ENCODE data around the gene ZSWIM8.
"Not testable (repeated sequence)": the region's sequence is repeated elsewhere in the genome, so short reads cannot be mapped to it uniquely, and the experiment has no call there.

ZSWIM8 gene

GRCh38 chr10:73772281-73773151 lies 12.9 kb upstream of the ZSWIM8 start:
- peak; percentile 68 for DNase-seq (ENCODE audit: low read depth)

DNA sequence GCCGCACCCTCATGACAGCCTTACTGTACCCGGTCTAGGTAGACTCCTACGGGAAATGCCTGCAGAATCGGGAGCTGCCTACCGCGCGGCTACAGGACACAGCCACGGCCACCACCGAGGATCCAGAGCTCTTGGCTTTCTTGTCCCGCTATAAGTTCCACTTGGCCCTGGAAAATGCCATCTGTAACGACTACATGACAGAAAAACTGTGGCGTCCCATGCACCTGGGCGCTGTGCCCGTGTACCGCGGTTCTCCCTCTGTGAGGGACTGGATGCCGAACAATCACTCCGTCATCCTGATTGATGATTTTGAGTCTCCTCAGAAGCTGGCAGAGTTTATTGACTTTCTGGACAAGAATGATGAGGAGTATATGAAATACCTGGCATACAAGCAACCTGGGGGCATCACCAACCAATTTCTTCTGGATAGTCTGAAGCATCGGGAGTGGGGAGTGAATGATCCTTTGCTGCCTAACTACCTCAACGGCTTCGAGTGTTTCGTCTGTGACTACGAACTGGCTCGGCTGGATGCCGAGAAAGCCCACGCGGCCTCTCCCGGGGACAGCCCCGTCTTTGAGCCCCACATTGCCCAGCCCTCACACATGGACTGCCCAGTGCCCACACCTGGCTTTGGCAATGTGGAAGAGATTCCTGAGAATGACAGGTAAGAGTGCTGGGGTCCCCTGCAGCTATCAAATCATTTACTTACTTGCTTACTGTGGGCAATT lies 12.1 kb upstream of the ZSWIM8 start:
- no peak for DNase-seq (ENCODE audit: low read depth)

- DNase-seq (ENCODE audit: low read depth) = no peak
These were observed 10.8 kb upstream of the ZSWIM8 start for GRCh38 chr10:73774637-73775036.

GRCh38 chr10:73779018-73779417 lies 6.4 kb upstream of the ZSWIM8 start:
- no peak for DNase-seq (ENCODE audit: low read depth)

GRCh38 chr10:73779539-73780197 lies 5.7 kb upstream of the ZSWIM8 start:
- no peak for DNase-seq (ENCODE audit: low read depth)

DNA sequence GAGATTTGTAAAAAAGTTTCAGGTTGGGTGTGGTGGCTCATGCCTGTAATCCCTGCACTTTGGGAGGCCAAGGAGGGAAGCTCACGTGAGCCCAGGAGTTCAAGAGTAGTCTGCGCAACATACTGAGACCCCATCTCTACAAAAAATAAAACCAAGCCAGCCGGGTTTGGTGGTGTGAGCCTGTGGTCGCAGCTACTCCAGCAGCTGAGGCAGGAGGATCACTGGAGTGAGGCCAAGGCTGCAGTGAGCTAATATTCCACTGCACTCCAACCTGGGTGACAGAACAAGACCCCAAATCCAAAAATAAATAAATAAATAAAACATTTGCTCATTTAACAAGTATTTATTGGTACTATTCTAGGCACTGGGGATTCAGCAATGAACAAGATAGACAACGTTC lies 5.1 kb upstream of the ZSWIM8 start:
- no peak for DNase-seq (ENCODE audit: low read depth)

DNA sequence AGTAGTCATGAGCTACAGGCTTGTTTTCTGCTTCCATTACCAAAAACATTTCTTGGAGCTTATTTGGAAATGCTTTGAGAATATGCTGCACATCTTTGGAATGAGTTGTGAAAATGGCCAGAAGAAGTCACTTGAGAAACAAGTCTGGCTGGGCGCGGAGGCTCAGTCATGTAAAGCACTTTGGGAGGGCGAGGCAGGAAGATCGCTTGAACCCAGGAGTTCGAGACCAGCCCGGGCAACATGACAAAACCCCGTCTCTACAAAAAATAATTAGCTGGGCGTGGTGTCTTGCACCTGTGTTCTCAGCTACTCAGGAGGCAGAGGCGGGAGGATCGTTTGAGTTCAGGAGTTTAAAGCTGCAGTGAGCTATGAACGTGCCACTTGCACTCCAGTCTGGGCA lies 4.4 kb upstream of the ZSWIM8 start:
- no peak for DNase-seq (ENCODE audit: low read depth)

DNA sequence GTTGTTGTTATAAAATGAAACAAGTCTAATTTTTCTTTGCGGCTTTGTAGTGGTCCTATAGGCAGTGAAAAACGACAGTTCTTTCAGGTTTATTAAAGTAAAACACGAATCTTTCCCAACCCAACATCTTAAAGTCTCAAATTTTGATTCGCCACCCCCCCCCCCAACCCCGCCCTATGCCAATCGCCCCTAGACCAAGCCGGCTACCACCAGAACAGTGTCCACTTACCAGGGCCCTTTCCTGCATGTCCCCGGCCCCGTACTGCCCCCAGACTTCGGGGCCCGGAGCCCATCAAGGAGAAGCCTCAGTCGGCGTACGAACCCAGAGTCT lies 3.9 kb upstream of the ZSWIM8 start:
- DNase-seq (ENCODE audit: low read depth) = no peak

GRCh38 chr10:73781879-73782748 lies 3.3 kb upstream of the ZSWIM8 start, which contains the start of gene CHCHD1:
Gene CHCHD1 (plus strand): TSS chr10:73782048. CDS start chr10:73782076, 28 bp downstream.
- peak; percentile 86 for DNase-seq (ENCODE audit: low read depth)

GRCh38 chr10:73782749-73783085 lies 2.7 kb upstream of the ZSWIM8 start:
- no peak for DNase-seq (ENCODE audit: low read depth)

DNA sequence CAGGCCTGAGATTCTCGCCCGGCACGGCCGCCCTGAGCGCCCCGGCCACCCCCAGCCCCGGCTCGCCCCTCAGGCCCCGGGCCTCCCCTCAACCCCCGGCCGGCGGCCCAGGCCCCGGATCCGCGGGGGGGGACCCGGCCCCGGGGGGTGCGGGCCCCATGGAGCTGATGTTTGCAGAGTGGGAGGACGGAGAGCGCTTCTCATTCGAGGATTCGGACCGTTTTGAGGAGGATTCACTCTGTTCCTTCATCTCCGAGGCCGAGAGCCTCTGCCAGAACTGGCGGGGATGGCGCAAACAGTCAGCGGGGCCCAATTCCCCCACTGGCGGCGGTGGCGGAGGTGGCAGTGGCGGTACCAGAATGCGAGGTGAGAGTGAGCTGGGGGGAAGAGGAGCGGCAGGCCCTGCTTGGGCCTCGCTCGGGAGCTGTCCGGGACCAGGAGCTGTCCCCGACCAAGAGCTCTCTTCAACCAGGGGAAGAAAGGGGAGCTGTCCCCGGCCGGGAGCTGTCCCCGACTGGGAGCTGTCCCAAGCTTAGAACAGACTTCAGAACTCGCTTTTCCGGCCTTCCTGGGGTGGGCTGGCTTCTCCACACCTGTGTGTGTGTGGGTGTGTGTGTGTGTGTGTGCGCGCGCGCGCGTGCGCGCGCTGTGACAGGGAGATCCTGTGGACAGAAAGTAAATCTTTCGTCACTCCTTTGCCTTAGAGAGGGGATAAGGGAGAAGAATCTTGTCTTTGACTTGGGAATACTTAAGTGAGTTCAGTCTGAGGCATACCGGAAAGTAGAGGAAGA lies 510 bp downstream of the ZSWIM8 start:
- peak; percentile 18 for DNase-seq (ENCODE audit: low read depth)

DNA sequence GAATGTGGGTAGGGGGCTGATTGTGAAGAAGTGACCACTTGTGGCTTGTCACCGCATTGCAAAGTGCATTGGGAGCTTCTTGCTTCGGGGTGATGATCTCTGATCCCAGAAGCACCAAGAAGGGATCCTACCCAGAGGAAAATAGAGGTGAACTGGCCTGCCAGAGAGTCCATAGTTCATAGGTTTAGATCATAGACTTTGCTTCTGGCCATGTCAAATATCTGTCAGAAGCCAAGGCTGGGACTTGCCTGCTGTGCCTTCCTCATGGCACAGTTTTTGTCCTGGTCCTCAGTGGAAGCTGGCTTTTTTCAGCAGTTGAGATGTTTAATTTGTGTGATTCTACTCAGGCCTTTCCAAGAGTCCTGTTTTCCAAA lies 1.1 kb downstream of the ZSWIM8 start:
- DNase-seq (ENCODE audit: low read depth) = no peak

- not testable (repeated sequence) for DNase-seq (ENCODE audit: low read depth)
These were observed 1.8 kb downstream of the ZSWIM8 start for GRCh38 chr10:73787031-73787800.

- DNase-seq (ENCODE audit: low read depth) = no peak
These were observed 3.7 kb downstream of the ZSWIM8 start for GRCh38 chr10:73788864-73789658.

DNA sequence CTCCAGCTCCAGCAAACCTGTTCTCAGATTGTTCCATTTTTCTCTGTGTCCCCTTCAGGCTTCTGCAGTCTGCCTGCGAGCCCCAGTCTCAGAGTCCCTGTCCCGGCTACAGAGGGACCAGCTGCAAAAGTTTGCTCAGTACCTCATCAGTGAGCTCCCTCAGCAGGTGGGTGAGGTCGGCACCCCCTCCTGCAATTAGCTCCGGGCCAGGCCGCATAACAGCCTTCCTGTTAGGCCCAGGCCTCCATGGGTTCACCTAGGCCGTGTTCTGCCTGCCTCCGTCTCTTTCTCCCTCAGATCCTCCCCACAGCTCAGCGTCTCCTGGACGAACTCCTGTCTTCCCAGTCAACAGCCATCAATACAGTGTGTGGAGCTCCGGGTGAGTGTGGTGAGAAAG lies 4.3 kb downstream of the ZSWIM8 start:
- no peak for DNase-seq (ENCODE audit: low read depth)

GRCh38 chr10:73790886-73791625 lies 5.7 kb downstream of the ZSWIM8 start:
- DNase-seq (ENCODE audit: low read depth) = no peak

DNA sequence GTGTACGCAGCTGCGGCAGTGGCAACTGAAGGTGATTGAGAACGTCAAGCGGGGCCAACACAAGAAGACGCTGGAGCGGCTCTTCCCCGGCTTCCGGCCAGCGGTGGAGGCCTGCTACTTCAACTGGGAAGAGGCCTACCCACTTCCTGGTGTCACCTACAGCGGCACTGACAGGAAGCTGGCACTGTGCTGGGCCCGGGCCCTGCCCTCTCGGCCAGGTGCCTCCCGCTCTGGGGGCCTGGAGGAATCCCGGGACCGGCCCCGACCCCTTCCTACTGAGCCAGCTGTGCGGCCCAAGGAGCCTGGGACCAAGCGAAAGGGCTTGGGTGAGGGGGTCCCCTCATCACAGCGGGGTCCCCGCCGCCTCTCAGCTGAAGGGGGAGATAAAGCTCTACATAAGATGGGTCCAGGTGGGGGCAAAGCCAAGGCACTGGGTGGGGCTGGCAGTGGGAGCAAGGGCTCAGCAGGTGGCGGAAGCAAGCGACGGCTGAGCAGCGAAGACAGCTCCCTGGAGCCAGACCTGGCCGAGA lies 6.5 kb downstream of the ZSWIM8 start:
- no peak for DNase-seq (ENCODE audit: low read depth)

- no peak for DNase-seq (ENCODE audit: low read depth)
These were observed 8.1 kb downstream of the ZSWIM8 start for GRCh38 chr10:73793456-73793855.

GRCh38 chr10:73795491-73795890 lies 10.1 kb downstream of the ZSWIM8 start:
- DNase-seq (ENCODE audit: low read depth) = not testable (repeated sequence)
